DMS114 treated with DMSO at 0.1 percent for 48 hours (cell line): ENCODE results near the gene PIP4K2A.
"Not testable (repeated sequence)": the region's sequence is repeated elsewhere in the genome, so short reads cannot be mapped to it uniquely, and the experiment has no call there.

ENCODE experiments used
- DNase-seq: peaks from one replicate; lab custom pipeline; 2025; ENCODE audit not compliant: unreplicated experiment; lab: John Stamatoyannopoulos, UW

Gene PIP4K2A

DNA sequence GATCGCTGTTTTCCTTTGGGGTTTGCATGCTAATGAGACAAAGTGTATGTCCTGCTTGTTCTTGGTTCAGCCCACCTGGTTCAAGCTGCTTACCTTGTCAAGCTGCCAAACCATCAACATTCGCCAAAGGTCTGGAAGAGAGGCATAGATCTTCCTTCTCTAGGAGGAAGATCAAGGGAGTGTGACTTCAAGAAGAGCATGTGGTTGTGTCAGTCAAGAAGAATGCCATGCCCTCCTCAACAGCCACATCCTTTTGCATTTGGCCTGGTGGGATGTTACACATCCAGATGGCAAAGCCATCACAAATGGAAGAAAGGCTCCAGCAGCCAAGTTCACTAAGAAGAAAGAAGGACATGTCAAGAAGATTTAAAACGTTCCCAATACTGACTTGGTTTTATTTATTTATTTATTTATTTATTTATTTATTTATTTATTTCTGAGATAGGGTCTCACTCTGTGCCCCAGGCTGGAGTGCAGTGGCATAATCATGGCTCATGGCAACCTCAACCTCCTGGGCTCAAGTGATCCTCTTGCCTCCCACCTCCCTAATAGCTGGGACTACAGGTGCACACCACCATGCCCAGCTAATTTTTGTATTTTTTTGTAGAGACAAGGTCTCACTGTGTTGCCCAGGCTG, 5.1 kb upstream of the PIP4K2A start:
- DNase-seq: no peak

DNA sequence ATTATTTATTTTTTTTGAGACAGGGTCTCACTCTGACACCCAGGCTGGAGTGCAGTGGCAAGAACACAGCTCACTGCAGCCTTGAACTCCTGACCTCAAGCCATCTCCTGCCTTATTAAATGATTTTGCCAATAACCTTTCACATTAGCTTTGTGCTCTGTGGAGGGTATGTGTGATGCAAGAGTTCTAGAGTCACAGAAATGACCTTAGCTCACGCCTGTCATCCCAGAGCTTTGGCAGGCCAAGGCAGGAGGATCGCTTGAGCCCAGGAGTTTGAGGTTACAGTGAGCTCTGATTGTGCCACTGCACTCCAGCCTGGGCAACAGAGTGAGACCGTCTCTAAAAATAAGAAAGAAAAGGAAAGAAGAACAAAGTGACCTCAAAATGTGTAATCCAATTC, 4.3 kb upstream of the PIP4K2A start:
- DNase-seq: not testable (repeated sequence)

- DNase-seq: no peak
Measured at GRCh38 chr10:22717728-22718127, 3.4 kb upstream of the PIP4K2A start.

- DNase-seq: no peak
Measured at GRCh38 chr10:22716943-22717342, 2.6 kb upstream of the PIP4K2A start.

GRCh38 chr10:22715290-22715625, 880 bp upstream of the PIP4K2A start:
- DNase-seq: no peak

DNA sequence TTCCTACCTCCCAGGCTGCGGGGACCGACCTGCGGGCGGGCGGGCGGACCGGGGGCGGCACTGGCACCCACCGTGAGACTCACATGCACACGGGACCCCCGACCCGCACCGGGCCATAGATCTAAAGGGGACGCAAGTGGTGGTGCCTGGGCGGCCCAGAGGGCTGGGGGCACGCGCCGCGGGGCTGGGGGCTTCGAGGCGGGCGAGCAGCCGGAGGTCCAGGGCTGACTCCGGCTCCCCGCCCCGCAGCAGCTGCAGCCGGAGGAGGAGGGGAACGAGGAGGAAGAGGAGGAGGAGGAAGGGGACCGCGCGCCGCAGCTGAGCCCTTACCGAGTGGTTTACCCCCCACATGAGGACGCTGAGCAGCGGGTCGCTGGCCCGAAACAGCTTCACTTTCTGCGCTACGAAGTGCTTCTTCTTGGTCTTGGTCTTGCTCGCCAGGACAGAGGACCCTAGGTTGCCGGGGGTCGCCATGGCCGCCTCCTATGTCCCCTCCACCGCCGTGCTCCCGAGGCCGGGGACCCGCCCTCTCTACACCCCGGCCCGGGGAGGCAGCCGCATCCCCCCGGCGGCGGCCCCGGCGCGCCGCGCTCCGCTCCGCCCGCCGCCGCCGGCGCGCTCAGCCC, 412 bp downstream of the PIP4K2A start:
- no peak for DNase-seq

GRCh38 chr10:22712956-22713852, 1.2 kb downstream of the PIP4K2A start:
- peak; percentile 26 for DNase-seq

- no peak for DNase-seq
Measured at GRCh38 chr10:22712211-22712955, 2.0 kb downstream of the PIP4K2A start.

DNA sequence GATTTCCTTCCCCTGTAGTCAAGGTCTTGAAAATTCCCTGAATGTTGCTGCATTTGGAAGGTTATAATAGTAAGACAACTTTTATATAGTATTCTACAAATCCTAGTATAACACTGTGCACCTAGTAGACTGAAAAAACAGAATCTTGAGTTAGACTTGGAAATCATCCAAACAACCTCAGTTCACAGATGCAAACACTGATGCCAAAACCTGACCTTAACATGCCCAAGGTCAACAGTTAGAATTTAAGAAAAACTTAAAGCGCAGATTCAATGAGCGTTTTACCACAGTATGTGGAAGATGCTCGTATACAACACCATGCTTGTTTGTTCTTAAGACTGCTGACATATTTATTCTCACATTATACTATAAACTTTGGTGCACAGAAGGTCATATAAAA, 3.0 kb downstream of the PIP4K2A start:
- no peak for DNase-seq

- DNase-seq: no peak
Measured at GRCh38 chr10:22710139-22710745, 4.1 kb downstream of the PIP4K2A start.

DNA sequence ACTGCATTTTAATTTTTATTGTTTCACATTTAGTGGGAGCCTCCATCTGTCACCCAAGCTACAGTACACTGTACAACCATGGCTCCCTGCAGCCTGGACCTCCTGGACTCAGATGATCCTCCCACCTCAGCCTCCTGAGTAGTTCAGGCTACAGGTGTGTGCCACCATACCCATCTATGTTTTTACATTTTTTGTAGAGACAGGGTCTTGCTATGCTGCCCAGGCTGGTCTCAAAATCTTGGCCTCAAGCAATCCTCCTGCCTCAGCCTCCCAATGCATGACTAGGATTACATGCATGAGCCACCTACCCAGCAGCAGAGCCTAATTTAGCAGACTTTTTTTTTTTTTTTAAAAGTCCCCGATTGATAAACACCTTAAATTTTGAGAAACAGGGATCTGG, 5.6 kb downstream of the PIP4K2A start:
- no peak for DNase-seq

GRCh38 chr10:22705527-22705926, 8.9 kb downstream of the PIP4K2A start:
- no peak for DNase-seq

DNA sequence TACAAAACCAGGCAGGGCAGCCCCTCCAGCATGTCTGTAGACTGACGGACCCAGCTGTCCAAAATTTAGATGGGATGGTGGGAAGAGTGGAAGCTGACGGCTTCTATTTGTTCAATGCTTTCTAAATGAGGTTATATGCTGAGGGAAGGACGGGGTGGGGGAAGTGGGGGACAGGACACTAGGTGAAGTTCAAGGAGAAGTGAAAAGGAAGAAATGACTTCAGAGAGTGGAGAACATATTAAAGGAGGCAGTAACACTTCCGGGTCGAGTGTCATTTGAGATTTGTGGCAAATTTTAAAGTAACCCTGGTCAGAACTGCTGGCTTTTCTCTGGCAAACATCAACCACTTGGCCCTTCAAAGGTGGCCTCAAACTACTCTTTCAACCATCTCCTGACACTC, 9.4 kb downstream of the PIP4K2A start:
- DNase-seq: no peak

DNA sequence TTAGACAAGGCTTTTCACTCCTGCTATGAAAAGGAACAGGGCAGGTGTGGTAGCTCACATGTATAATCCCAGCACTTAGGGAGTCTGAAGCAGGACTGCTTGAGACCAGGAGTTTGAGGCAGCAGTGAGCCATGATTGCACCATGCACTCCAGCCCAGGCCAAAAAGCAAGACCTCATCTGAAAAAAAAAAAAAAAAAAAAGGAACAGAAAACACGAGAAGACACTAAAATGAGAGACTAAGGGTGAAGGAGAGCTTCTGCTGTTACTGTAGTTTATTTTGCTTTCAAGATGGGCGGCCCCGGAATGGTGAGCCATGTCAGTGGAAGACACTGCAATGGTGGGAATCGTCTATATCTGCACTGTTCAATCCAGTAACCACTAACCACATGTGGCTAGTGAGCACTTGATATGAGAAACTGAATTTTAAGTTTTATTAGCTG, 9.9 kb downstream of the PIP4K2A start:
- DNase-seq: no peak

- no peak for DNase-seq
Measured at GRCh38 chr10:22702348-22702747, 12.0 kb downstream of the PIP4K2A start.

- DNase-seq: no peak
Measured at GRCh38 chr10:22701132-22701826, 13.1 kb downstream of the PIP4K2A start.

- no peak for DNase-seq
Measured at GRCh38 chr10:22700489-22700888, 13.9 kb downstream of the PIP4K2A start.

DNA sequence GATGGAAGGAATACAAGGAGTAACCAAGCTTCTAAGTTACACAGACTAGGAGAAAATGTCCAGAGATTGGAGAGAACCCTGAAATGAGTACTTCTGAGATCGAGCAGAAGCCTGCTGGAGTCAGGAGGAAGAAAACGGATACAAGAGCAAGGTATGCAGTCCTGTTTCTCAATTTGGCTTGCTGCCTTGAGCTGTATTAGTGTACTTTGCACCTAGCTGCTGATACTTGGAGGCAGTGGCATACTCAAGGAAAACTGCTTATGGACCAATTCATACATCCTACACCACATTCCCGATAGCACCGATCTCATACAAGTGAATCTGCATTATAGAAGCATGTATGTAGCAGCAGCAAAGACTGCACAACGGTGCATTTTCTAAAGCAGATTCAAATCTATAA, 14.4 kb downstream of the PIP4K2A start:
- no peak for DNase-seq

DNA sequence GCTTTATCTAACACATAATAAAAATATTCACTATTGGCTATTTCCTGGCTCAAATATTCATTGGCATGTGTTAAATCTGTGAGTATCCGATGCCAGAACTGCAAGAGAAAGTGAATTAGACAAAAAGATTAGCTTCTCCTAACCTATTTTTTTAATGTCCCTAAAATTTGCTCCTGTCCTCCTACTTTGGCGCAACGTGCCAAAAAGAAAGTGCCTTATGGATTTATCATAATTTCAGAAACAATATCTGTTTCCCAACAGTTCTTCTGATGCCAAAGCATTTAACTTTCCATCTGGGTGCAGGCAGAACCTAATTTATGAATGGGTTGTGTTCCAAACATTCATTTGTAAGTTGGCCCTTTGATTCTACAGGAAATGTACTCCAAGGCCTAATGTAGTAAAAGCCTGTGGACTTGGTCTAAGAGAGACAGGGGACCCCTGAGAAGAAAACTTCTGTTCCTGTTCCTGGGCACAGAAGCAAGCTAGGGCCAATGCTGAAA, 15.4 kb downstream of the PIP4K2A start:
- DNase-seq: no peak

GRCh38 chr10:22697800-22698199, 16.6 kb downstream of the PIP4K2A start:
- DNase-seq: no peak
